Measurements from ENCODE around the gene EYS.

DNA sequence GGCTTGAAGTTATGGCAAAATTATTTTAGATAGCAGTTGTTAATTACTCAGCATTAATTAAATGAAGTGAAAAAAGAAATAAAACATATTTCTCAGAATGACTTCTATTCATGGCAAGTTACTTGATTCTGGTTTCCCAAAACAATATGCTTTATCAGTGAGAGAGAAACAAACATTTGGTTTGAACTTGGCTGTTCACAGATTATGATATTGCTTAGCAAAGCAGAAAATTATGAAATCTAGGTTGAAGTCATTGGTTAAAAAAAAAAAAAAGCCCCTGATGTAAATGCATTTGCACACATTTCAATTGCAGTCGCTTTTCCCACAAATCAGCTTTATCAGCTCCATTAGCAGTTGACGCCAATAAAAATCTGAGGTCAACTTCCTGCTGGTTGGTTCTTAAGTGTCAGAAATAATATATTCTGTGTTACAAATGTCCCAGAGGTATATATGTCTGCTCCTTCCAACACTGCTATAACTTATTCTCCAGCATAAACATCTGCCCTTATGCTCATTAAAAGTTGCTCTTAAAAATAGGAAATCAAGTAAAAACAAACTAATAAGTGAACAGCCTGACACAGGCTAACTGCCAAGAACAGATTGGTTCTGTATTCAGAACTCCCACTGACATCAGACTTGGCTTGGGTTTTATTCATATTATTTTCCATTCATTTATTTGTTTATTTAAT, 1796.0 kb downstream of the EYS start:
- TF ChIP-seq YY1 (IDR thresholded peaks at IDR 0.05; ENCODE audit: insufficient read depth, insufficient read length): no peak
- TF ChIP-seq ZNF274 (IDR thresholded peaks at IDR 0.05; ENCODE audit: low read depth, low read length): no peak
